HCT116 (cell line): Measurements from ENCODE around the gene EPHA6. TPM values are rescaled to one million over a fixed set of nuclear protein-coding genes. Genes with fewer than 3 reads are reported as not detected.

ENCODE experiments used
- ATAC-seq: fragments of 200-7000 bp; cut with Tn5 transposase; 2 replicates; pipeline ENCODE4 v1.9.1; 2020; ENCODE audit warnings: mild to moderate bottlenecking, moderate library complexity
- BruUV-seq: library from RNA; stranded (reverse); fragments of 400-500 nt; replicated peaks from 2 replicates; lab custom pipeline; 2021; lab: Mats Ljungman, UMichigan
- CTCF ChIA-PET: fragments of 300-600 bp; sonication (Branson Sonifier 250); formaldehyde crosslinking; loops from one replicate; lab custom pipeline; 2021; ENCODE audit warnings: antibody characterized with exemption; lab: Charles Lee
- POLR2A ChIA-PET: fragments of 300-600, 350-600 bp; sonication (Branson Sonifier 250); formaldehyde crosslinking; loops from one replicate; lab custom pipeline; 2021; ENCODE audit warnings: antibody characterized with exemption; lab: Charles Lee
- RAD21 ChIA-PET, 2 experiments: fragments of 300-600 bp; sonication (Branson Sonifier 250); formaldehyde crosslinking; loops; one replicate each; lab custom pipeline; 2023; ENCODE audit warnings: low total read pairs in 2 of 2; ENCODE audit not compliant: uncharacterized antibody in 2 of 2, unreplicated experiment in 2 of 2, low non-redundant PET in 1 of 2; lab: Charles Lee
- DNase-seq: peaks from one replicate; pipeline ENCODE4 v3.0.0-alpha.2; 2010; ENCODE audit warnings: low read depth, low spot score
- H2AFZ ChIP-seq: fragments of 200-600 bp; shearing (Covaris generic), sonication (generic); 2 replicates; pipeline ENCODE4 v1.6.1; 2017; ENCODE audit warnings: low read depth, mixed run types, mixed read lengths, antibody characterized with exemption, low read length; ENCODE audit not compliant: poor library complexity, severe bottlenecking
- H3K27ac ChIP-seq: 2 replicates; pipeline ENCODE4 v1.5.1; 2012; ENCODE audit warnings: low read depth, low read length
- H3K27me3 ChIP-seq: fragments of 200-600 bp; sonication (generic); 2 replicates; pipeline ENCODE4 v1.6.1; 2016; ENCODE audit warnings: mixed run types, low read length, mixed read lengths; ENCODE audit not compliant: insufficient read depth
- H3K36me3 ChIP-seq, 2 experiments: fragments of 200-500 bp in 1 of 2; fragments of 200-600 bp in 1 of 2; sonication (Bioruptor generic) in 1 of 2; sonication (generic) in 1 of 2; 2 replicates each; pipeline versions ENCODE4 v1.5.1 to v1.6.1; 2014 to 2016; ENCODE audit warnings: low read length in 2 of 2, inconsistent platforms in 1 of 2, mixed read lengths in 1 of 2, mixed run types in 1 of 2; ENCODE audit not compliant: insufficient read depth in 2 of 2, control insufficient read depth in 1 of 2
- H3K4me1 ChIP-seq, 2 experiments: fragments of 200-600 bp in 1 of 2; sonication (generic) in 1 of 2; 2 replicates each; pipeline versions ENCODE4 v1.5.1 to v1.6.1; 2012 to 2017; ENCODE audit warnings: low read length in 2 of 2, inconsistent platforms in 1 of 2, mild to moderate bottlenecking in 1 of 2, mixed read lengths in 1 of 2, mixed run types in 1 of 2, moderate library complexity in 1 of 2; ENCODE audit not compliant: insufficient read depth in 2 of 2, control insufficient read depth in 1 of 2
- H3K4me2 ChIP-seq: fragments of 200-600 bp; sonication (generic); 2 replicates; pipeline ENCODE4 v1.6.1; 2017; ENCODE audit warnings: mixed run types, low read length, mixed read lengths
- H3K4me3 ChIP-seq, 2 experiments: fragments of 200-600 bp in 1 of 2; sonication (generic) in 1 of 2; replicated peaks in 1 of 2; 2 replicates each; pipeline ENCODE4 v1.5.1; 2011 to 2016; ENCODE audit warnings: low read length in 2 of 2, control low read depth in 1 of 2, low read depth in 1 of 2, mild to moderate bottlenecking in 1 of 2, mixed read lengths in 1 of 2, mixed run types in 1 of 2
- H3K79me2 ChIP-seq: fragments of 200-600 bp; sonication (generic); 2 replicates; pipeline ENCODE4 v1.6.1; 2017; ENCODE audit warnings: mild to moderate bottlenecking, mixed run types, low read length, moderate library complexity, mixed read lengths; ENCODE audit not compliant: insufficient read depth
- H3K9ac ChIP-seq: fragments of 200-600 bp; sonication (generic); 2 replicates; pipeline ENCODE4 v1.6.1; 2016; ENCODE audit warnings: low read length, mixed read lengths
- H3K9me2 ChIP-seq: fragments of 200-600 bp; sonication (generic), shearing (Covaris generic); 2 replicates; pipeline ENCODE4 v1.6.1; 2017; ENCODE audit warnings: mixed run types, mild to moderate bottlenecking, moderate library complexity; ENCODE audit not compliant: insufficient read depth
- H3K9me3 ChIP-seq, 2 experiments: fragments of 200-500 bp in 1 of 2; fragments of 200-600 bp in 1 of 2; sonication (Bioruptor generic) in 1 of 2; sonication (generic) in 1 of 2; 2 replicates each; pipeline ENCODE4 v1.6.1; 2014 to 2017; ENCODE audit warnings: low read length in 2 of 2, mixed read lengths in 2 of 2, inconsistent platforms in 1 of 2, low read depth in 1 of 2, mild to moderate bottlenecking in 1 of 2, mixed run types in 1 of 2, moderate library complexity in 1 of 2; ENCODE audit not compliant: control insufficient read depth in 1 of 2, insufficient read depth in 1 of 2
- H4K20me1 ChIP-seq: fragments of 200-600 bp; sonication (generic), shearing (Covaris generic); 2 replicates; pipeline ENCODE4 v1.6.1; 2017; ENCODE audit warnings: mixed run types, mild to moderate bottlenecking, moderate library complexity; ENCODE audit not compliant: insufficient read depth
- EZH2 ChIP-seq: fragments of 200-600 bp; sonication (generic); IDR thresholded peaks from 2 replicates; pipeline ENCODE4 v1.6.1; 2017; ENCODE audit warnings: antibody characterized with exemption, mixed run types
- JUND ChIP-seq: IDR thresholded peaks from 2 replicates; pipeline ENCODE4 v1.6.1; 2012
- POLR2AphosphoS5 ChIP-seq: IDR thresholded peaks from 2 replicates; pipeline ENCODE4 v1.6.1; 2011; ENCODE audit warnings: mild to moderate bottlenecking, low read depth, low read length, moderate library complexity
- REST ChIP-seq: IDR thresholded peaks from 2 replicates; pipeline ENCODE4 v1.6.1; 2012; ENCODE audit warnings: low read depth
- SIN3A ChIP-seq: IDR thresholded peaks from 2 replicates; pipeline ENCODE4 v1.6.1; 2012; ENCODE audit warnings: low read depth
- TCF7L2 ChIP-seq: IDR thresholded peaks from 2 replicates; pipeline ENCODE4 v1.7.0; 2011; ENCODE audit warnings: borderline replicate concordance, inconsistent platforms; ENCODE audit not compliant: insufficient read depth, insufficient read length; ENCODE audit errors: extremely low read depth
- ZBTB33 ChIP-seq: IDR thresholded peaks from 2 replicates; pipeline ENCODE4 v1.6.1; 2011; ENCODE audit warnings: mild to moderate bottlenecking, low read length, moderate library complexity; ENCODE audit not compliant: insufficient replicate concordance; ENCODE audit errors: extremely low read depth
- intact Hi-C: fragments of 100-400 bp; cut with micrococcal nuclease; formaldehyde crosslinking; loops from 2 replicates; pipeline ENCODE4 v1.10.0; 2022
- total RNA-seq: library from RNA; stranded (reverse); gene quantifications from one replicate; pipeline ENCODE4 v1.2.1, GENCODE V29; 2021; ENCODE audit not compliant: unreplicated experiment

The EPHA6 gene
- total RNA-seq, 1 experiment from 2014 or later, result not detected

GRCh38 chr3:97705764-97706163 is 891.4 kb downstream of the EPHA6 start (continued):
- TF ChIP-seq REST, result no peak
- no peak for TF ChIP-seq SIN3A
- no peak for TF ChIP-seq ZBTB33
- TF ChIP-seq TCF7L2, result no peak

- no peak for TF ChIP-seq JUND
- TF ChIP-seq EZH2, result no peak
- TF ChIP-seq POLR2AphosphoS5, result no peak
- TF ChIP-seq TCF7L2, result no peak
- DNase-seq (no peak), ATAC-seq (no peak)
- Histone ChIP-seq H4K20me1 (no peaks in the 10 kb centered on the region), H3K27me3 (no peaks in the 10 kb centered on the region), H3K27ac (no peak overlapping the region), H3K4me3 (no peak overlapping the region), H3K9me3 (no peaks in the 10 kb centered on the region), H3K79me2 (no peaks in the 10 kb centered on the region), H3K36me3 (no peaks in the 10 kb centered on the region), H3K9ac (no peak overlapping the region), H3K9me2 (no peaks in the 10 kb centered on the region), H2AFZ (no peak overlapping the region), H3K4me2 (no peak overlapping the region), H3K4me1 (no peaks in the 10 kb centered on the region)
- ChIA-PET POLR2A (no interaction called here), CTCF (no interaction called here), RAD21 (no interaction called here)
- intact Hi-C loops, result no loop called here
- BruUV-seq, result no TSS peak
Observed at GRCh38 chr3:97706226-97706625, 891.8 kb downstream of the EPHA6 start.
